Retina (tissue), 1 donor: Measurements from ENCODE around the gene SMCO3.

ENCODE experiments used
- DNase-seq: peaks from one replicate; pipeline ENCODE4 v3.0.0-alpha.2; 2016

SMCO3 gene

GRCh38 chr12:14827043-14827442 lies 13.1 kb upstream of the SMCO3 start:
- no peak for DNase-seq

- no peak for DNase-seq
Observed at GRCh38 chr12:14826491-14826890, 12.5 kb upstream of the SMCO3 start.

GRCh38 chr12:14825256-14825655 lies 11.3 kb upstream of the SMCO3 start:
- DNase-seq, result no peak

GRCh38 chr12:14824012-14824634 lies 10.1 kb upstream of the SMCO3 start:
- DNase-seq, result no peak

- no peak for DNase-seq
Observed at GRCh38 chr12:14811486-14811885, 2.5 kb downstream of the SMCO3 start.

- DNase-seq, result no peak
Observed at GRCh38 chr12:14810953-14811483, 3.0 kb downstream of the SMCO3 start.

- no peak for DNase-seq
Observed at GRCh38 chr12:14810167-14810952, 3.6 kb downstream of the SMCO3 start.

GRCh38 chr12:14803830-14804160 lies 10.2 kb downstream of the SMCO3 start:
- DNase-seq, result no peak

- peak; percentile 96 for DNase-seq
Observed at GRCh38 chr12:14803011-14803829, 10.8 kb downstream of the SMCO3 start, which contains the start of the genes C12orf60 and WBP11. Gene C12orf60, plus strand, starts transcription at chr12:14803670. Its CDS starts 19,266 bp downstream, at chr12:14822936. Gene WBP11, minus strand, starts transcription at chr12:14803478. Its CDS starts 2,095 bp downstream, at chr12:14801383.

GRCh38 chr12:14802721-14803010 lies 11.3 kb downstream of the SMCO3 start:
- DNase-seq, result no peak

GRCh38 chr12:14802247-14802646 lies 11.7 kb downstream of the SMCO3 start:
- DNase-seq, result no peak

GRCh38 chr12:14795028-14795448 lies 18.9 kb downstream of the SMCO3 start:
- DNase-seq, result no peak

- no peak for DNase-seq
Observed at GRCh38 chr12:14785568-14785967, 28.4 kb downstream of the SMCO3 start.

- DNase-seq, result no peak
Observed at GRCh38 chr12:14784471-14784870, 29.5 kb downstream of the SMCO3 start.

- no peak for DNase-seq
Observed at GRCh38 chr12:14782756-14783155, 31.2 kb downstream of the SMCO3 start.

GRCh38 chr12:14781563-14781962 lies 32.4 kb downstream of the SMCO3 start:
- no peak for DNase-seq

GRCh38 chr12:14780859-14781258 lies 33.1 kb downstream of the SMCO3 start:
- no peak for DNase-seq

- no peak for DNase-seq
Observed at GRCh38 chr12:14779834-14780233, 34.1 kb downstream of the SMCO3 start.

- peak; percentile 15 for DNase-seq
Observed at GRCh38 chr12:14777271-14777670, 36.7 kb downstream of the SMCO3 start.

GRCh38 chr12:14776236-14776961 lies 37.6 kb downstream of the SMCO3 start:
- no peak for DNase-seq

GRCh38 chr12:14775636-14775980 lies 38.4 kb downstream of the SMCO3 start:
- no peak for DNase-seq

- DNase-seq, result no peak
Observed at GRCh38 chr12:14774906-14775635, 38.9 kb downstream of the SMCO3 start.
